ENCODE measurements around the gene CAPN2. TPM values are rescaled to one million over a fixed set of nuclear protein-coding genes. Genes with fewer than 3 reads are reported as not detected.

The CAPN2 gene
- total RNA-seq, 4 donors from 2014 or later = 160 to 207 (median 177) TPM

DNA sequence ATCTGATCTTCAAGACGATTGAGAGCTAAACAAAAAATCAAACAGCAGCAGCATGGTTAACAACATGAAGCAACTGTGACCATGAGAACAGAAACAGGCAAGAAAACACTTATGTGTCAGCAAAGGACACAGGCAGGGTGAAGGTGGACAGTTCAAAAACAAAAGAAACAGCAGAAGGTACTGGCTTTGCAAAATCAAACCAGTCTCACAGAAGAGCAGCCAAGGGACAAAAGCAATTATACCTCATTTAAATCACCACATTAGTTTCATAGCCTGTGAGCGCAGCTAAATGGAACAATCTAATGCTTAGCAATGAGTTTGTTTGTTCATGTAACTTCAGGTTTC lies 59.1 kb downstream of the CAPN2 start:
- no peak overlapping the region for H3K4me3 ChIP-seq
- H3K4me1 ChIP-seq = peaks cover 0 to 53% (median 13%) of the 10 kb centered on the region in 4 donors
- 43 to 48% methylated on average over 2 of the region's 2 CpGs for WGBS, 2 donors
- H3K27me3 ChIP-seq = no peaks in the 10 kb centered on the region
- peak overlapping the region in 3 of 4 donors; percentile 61 to 83 (median 82) for H3K27ac ChIP-seq
- TF ChIP-seq EP300 (IDR thresholded peaks at IDR 0.05) = no peak
- TF ChIP-seq, protein P1, sequence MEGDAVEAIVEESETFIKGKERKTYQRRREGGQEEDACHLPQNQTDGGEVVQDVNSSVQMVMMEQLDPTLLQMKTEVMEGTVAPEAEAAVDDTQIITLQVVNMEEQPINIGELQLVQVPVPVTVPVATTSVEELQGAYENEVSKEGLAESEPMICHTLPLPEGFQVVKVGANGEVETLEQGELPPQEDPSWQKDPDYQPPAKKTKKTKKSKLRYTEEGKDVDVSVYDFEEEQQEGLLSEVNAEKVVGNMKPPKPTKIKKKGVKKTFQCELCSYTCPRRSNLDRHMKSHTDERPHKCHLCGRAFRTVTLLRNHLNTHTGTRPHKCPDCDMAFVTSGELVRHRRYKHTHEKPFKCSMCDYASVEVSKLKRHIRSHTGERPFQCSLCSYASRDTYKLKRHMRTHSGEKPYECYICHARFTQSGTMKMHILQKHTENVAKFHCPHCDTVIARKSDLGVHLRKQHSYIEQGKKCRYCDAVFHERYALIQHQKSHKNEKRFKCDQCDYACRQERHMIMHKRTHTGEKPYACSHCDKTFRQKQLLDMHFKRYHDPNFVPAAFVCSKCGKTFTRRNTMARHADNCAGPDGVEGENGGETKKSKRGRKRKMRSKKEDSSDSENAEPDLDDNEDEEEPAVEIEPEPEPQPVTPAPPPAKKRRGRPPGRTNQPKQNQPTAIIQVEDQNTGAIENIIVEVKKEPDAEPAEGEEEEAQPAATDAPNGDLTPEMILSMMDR (IDR thresholded peaks at IDR 0.05) = no peak
- TF ChIP-seq POLR2A (IDR thresholded peaks at IDR 0.05) = no peak
- DNase-seq (ENCODE audit: low spot score in 2 of 2) = no peak
- H3K36me3 ChIP-seq = peaks cover 4 to 77% (median 16%) of the 10 kb centered on the region in 3 donors
- no peaks in the 10 kb centered on the region for H3K9me3 ChIP-seq

DNA sequence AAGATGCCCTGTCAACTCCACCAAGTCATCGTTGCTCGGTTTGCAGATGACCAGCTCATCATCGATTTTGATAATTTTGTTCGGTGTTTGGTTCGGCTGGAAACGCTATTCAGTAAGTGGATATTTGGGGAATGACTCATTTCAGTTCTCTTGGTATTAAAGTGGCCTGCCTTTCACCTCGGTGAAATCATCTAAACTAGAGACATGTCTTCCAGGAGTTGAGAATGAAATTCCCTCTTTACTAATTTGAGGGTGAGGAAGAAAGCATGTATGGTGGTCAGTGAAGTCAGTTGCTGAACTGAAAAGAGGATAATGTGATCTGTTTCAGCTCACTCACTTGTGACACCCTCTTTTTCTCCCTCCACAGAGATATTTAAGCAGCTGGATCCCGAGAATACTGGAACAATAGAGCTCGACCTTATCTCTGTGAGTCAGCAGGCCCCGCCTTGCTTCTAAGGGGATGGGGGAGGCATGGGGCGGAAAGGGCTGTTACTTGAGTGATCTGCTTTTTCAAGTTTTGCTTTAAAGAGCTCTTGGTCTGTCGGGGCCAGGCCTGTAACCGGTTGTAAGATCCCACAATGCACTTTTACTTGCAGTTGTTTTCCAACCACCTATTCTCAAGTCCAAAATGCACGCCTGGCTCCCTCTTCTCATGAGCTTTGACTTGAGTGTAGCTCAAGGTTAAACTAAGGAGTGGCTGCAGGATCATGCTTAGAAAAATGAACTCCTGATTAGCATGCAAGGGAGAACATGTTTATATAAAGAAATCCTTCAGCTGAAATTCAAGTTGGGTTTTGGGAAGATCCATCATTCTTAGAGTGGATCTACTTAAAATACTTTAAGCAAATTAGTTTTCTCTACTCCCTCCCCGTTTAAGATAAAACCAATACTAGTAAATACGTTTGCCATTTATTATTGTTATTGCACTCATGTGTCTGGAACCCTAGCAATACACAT lies 59.8 kb downstream of the CAPN2 start:
- no peak overlapping the region for H3K4me3 ChIP-seq

DNA sequence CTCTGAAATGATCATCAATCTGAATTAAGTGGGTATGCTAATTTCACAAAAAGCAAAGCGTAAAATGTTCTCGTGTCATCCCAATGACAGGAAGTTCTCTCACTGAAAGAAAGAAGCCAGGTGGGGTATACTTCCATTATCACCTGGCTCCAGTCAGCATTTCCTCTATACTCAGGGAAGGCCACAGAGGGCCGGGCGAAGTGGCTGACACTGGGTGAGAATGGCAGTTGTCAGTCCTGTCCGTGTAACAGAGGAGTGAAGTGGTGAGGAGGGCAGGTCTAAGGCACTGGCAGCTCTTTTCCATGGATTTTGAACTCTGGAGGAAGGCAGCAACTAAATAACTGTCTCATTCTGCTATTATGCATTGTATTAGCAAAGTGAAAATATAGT lies 60.4 kb downstream of the CAPN2 start:
- TF ChIP-seq, protein P1 (IDR thresholded peaks at IDR 0.05) = no peak
- TF ChIP-seq EP300 (IDR thresholded peaks at IDR 0.05) = no peak
- WGBS, 2 donors = 87 to 88% methylated on average over 5 of the region's 5 CpGs
- peaks cover 4 to 84% (median 16%) of the 10 kb centered on the region in 3 donors for H3K36me3 ChIP-seq

More for the DNA sequence above, 59.8 kb downstream of the CAPN2 start:
- Histone ChIP-seq H3K27ac (peak overlapping the region; percentile 52 to 83 (median 72)), H3K36me3 (peaks cover 4 to 77% (median 16%) of the 10 kb centered on the region in 3 donors), H3K4me1 (peaks cover 0 to 53% (median 13%) of the 10 kb centered on the region in 4 donors), H3K9me3 (no peaks in the 10 kb centered on the region), H3K27me3 (no peaks in the 10 kb centered on the region)
- TF ChIP-seq EP300 (IDR thresholded peaks at IDR 0.05) (no peak), POLR2A (IDR thresholded peaks at IDR 0.05) (no peak)
- TF ChIP-seq, protein P1 (IDR thresholded peaks at IDR 0.05) = no peak
- DNase-seq (ENCODE audit: low spot score in 2 of 2) = peak in 1 of 2 donors; percentile 39
- WGBS, 2 donors = 18 to 42% methylated on average over 16 of the region's 16 CpGs

DNA sequence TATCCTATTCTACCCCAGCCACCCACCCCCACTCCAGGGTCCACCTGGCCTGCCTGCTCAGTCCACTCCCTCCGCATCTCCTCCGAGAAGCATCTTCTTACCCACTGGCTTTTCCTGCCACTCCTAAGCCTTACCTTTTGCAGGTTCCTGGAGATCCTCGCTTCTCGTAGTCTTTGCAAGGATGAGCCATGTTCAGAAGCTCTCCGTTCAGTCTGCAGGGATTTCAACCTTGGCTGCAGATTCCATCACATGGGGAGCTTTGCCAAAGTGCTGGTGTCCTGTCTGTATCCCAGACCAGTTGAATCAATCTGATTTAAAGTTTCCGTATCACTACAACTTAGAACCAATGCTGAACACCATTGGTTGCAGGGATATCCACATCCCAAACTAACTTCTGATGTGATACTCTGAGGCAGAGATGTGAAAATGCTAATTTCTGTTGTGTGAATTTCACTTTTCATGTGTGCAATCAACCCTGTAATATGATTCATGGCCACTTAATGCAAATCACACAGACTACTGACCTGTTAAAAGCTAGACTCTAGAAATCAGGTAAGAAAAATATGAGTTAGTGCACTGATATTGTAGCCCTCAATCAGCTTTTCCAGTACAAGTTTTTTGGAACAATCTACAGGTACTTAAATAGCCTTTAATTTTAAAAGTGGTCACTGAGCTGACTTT lies 61.9 kb downstream of the CAPN2 start:
- Histone ChIP-seq H3K9me3 (no peaks in the 10 kb centered on the region), H3K36me3 (peaks cover 4 to 93% (median 16%) of the 10 kb centered on the region in 3 donors), H3K27ac (no peak overlapping the region), H3K4me1 (peaks cover 0 to 53% (median 13%) of the 10 kb centered on the region in 4 donors), H3K4me3 (no peak overlapping the region), H3K27me3 (no peaks in the 10 kb centered on the region)
- WGBS, 2 donors = 85 to 89% methylated on average over 6 of the region's 6 CpGs
- DNase-seq (ENCODE audit: low spot score in 2 of 2) = no peak
- TF ChIP-seq, protein P1 (IDR thresholded peaks at IDR 0.05) = no peak
- no peak for TF ChIP-seq EP300 (IDR thresholded peaks at IDR 0.05)
- TF ChIP-seq POLR2A (IDR thresholded peaks at IDR 0.05) = no peak

More for the DNA sequence above, 60.4 kb downstream of the CAPN2 start:
- DNase-seq (ENCODE audit: low spot score in 2 of 2) = no peak
- Histone ChIP-seq H3K27ac (peak overlapping the region in 2 of 4 donors; percentile 82 to 83), H3K4me3 (no peak overlapping the region), H3K4me1 (peaks cover 0 to 53% (median 13%) of the 10 kb centered on the region in 4 donors), H3K27me3 (no peaks in the 10 kb centered on the region), H3K9me3 (no peaks in the 10 kb centered on the region)
